GM23248 (cell line): ENCODE measurements around the gene CDH13.

ENCODE experiments used
- EZH2 ChIP-seq: fragments of 200-600 bp; sonication (generic); IDR thresholded peaks from 2 replicates; pipeline ENCODE4 v1.6.1; 2018; ENCODE audit warnings: antibody characterized with exemption, mild to moderate bottlenecking; ENCODE audit not compliant: insufficient read depth, poor library complexity, severe bottlenecking
- EZH2phosphoT487 ChIP-seq: fragments of 200-600 bp; sonication (generic); IDR thresholded peaks from 2 replicates; pipeline ENCODE4 v1.6.1; 2018; ENCODE audit warnings: antibody characterized with exemption, moderate library complexity, mild to moderate bottlenecking, low read depth; ENCODE audit not compliant: insufficient read depth

GRCh38 chr16:83215406-83216001, 588.7 kb downstream of the CDH13 start:
- TF ChIP-seq EZH2 (no peak), EZH2phosphoT487 (no peak)
